ENCODE results near the gene NGLY1.

DNA sequence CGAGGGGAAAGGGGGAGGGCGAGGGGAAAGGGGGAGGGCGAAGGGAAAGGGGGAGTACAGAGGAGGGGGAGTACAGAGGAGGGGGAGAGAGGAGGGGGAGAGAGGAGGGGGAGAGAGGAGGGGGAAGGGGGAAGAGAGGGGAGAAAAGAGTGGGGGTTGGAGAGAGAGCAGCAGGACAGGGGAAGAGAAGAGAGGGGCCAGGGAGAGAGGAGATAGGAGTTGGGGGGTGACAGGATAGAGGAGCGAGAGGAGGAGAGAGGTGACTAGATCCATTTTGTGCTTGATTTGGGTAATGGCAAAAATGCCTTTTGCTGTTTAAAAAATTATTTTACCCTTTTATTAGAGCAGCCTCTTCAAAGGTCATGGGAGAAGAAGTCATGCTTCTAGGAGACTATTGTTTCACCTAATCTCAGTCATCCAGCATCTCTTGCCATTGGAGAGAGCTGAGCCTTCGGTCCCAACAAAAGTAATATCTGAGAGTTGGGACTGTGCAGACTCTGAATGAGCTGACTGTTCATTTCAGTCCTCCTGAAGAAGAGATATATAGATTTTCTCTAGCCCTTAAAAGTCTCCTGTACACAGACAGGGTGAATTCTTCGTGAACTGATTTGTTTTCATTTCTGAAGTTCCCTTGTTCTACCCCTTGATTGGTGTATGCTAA is 103.5 kb downstream of the NGLY1 start:
- no peak for TF ChIP-seq TCF7 (IDR thresholded peaks at IDR 0.05; ENCODE audit: borderline replicate concordance)
- no peak for TF ChIP-seq ZNF274 (IDR thresholded peaks at IDR 0.05; ENCODE audit: borderline replicate concordance, low read depth, low read length)
- no peak for TF ChIP-seq MYC (IDR thresholded peaks at IDR 0.05; ENCODE audit: low read depth, low read length)
- TF ChIP-seq MYC (CRISPR knock-in tag; IDR thresholded peaks at IDR 0.05; ENCODE audit: borderline replicate concordance, low read depth), result no peak
- no peak for TF ChIP-seq XRCC5 (IDR thresholded peaks at IDR 0.05; ENCODE audit: low read depth, low read length)
- TF ChIP-seq PCBP1 (IDR thresholded peaks at IDR 0.05; ENCODE audit: low read depth, low read length, poor library complexity, severe bottlenecking), result no peak
- TF ChIP-seq, protein P1, sequence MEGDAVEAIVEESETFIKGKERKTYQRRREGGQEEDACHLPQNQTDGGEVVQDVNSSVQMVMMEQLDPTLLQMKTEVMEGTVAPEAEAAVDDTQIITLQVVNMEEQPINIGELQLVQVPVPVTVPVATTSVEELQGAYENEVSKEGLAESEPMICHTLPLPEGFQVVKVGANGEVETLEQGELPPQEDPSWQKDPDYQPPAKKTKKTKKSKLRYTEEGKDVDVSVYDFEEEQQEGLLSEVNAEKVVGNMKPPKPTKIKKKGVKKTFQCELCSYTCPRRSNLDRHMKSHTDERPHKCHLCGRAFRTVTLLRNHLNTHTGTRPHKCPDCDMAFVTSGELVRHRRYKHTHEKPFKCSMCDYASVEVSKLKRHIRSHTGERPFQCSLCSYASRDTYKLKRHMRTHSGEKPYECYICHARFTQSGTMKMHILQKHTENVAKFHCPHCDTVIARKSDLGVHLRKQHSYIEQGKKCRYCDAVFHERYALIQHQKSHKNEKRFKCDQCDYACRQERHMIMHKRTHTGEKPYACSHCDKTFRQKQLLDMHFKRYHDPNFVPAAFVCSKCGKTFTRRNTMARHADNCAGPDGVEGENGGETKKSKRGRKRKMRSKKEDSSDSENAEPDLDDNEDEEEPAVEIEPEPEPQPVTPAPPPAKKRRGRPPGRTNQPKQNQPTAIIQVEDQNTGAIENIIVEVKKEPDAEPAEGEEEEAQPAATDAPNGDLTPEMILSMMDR (IDR thresholded peaks at IDR 0.05 in 2 of 3, conservative IDR thresholded peaks at IDR 0.05 in 1 of 3; ENCODE audit: insufficient read depth in 2 of 3, low read depth in 1 of 3, low read length in 3 of 3), result no peak
- TF ChIP-seq KAT7 (CRISPR knock-in tag; IDR thresholded peaks at IDR 0.05; ENCODE audit: borderline replicate concordance), result no peak
- no peak for TF ChIP-seq GABPA (tag; conservative IDR thresholded peaks at IDR 0.05; ENCODE audit: low read depth)
- TF ChIP-seq PATZ1 (CRISPR knock-in tag; IDR thresholded peaks at IDR 0.05; ENCODE audit: borderline replicate concordance), result no peak
- no peak for TF ChIP-seq GABPB1 (CRISPR knock-in tag; IDR thresholded peaks at IDR 0.05)
